ENCODE results near the gene DNAH9. TPM values are rescaled to one million over a fixed set of nuclear protein-coding genes. Genes with fewer than 3 reads are reported as not detected.

Gene DNAH9
- total and polyA plus RNA-seq, 2 of the 8 experiments (the other 6 are each of a cell fraction or from before 2014, with no cell fraction given) = 0.21 to 0.86 TPM

- TF ChIP-seq GTF2F1 (IDR thresholded peaks at IDR 0.05; ENCODE audit: borderline replicate concordance, low read depth, low read length) (no peak), POLR2A (IDR thresholded peaks at IDR 0.05; ENCODE audit: control extremely low read depth in 1 of 2, low read depth in 2 of 2, low read length in 2 of 2) (no peak), EGR1 (IDR thresholded peaks at IDR 0.05; ENCODE audit: borderline replicate concordance, low read depth, low read length) (no peak), SP4 (IDR thresholded peaks at IDR 0.05; ENCODE audit: low read length) (no peak), NANOG (IDR thresholded peaks at IDR 0.05; ENCODE audit: insufficient read depth, low read depth, low read length, poor library complexity, severe bottlenecking) (no peak), BACH1 (IDR thresholded peaks at IDR 0.05; ENCODE audit: low read length) (no peak)
Measured at GRCh38 chr17:11917415-11917814, 319.1 kb downstream of the DNAH9 start (continued).

Measured in H1 (cell line).